ENCODE measurements around the gene ANAPC5.

DNA sequence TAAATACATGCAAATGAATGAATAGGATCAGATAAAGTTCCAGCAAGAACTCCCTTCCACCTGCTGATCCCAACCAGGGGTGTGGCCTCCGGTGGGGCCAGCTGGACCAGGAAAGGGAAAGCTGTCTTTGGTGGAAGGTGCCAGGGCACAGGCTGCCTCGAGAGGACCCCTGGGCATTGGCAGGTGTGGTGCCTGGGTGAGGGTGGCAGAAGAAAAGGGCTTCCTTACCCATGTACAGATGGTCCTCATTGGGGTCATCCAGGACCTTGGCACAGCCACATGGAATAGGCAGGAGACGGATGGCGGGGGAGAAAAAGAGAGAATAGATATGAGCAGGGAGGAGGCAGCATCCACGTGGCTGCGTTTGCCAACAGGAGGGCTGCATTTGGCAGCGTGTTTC is 92.1 kb downstream of the ANAPC5 start:
- TF ChIP-seq, protein P1, sequence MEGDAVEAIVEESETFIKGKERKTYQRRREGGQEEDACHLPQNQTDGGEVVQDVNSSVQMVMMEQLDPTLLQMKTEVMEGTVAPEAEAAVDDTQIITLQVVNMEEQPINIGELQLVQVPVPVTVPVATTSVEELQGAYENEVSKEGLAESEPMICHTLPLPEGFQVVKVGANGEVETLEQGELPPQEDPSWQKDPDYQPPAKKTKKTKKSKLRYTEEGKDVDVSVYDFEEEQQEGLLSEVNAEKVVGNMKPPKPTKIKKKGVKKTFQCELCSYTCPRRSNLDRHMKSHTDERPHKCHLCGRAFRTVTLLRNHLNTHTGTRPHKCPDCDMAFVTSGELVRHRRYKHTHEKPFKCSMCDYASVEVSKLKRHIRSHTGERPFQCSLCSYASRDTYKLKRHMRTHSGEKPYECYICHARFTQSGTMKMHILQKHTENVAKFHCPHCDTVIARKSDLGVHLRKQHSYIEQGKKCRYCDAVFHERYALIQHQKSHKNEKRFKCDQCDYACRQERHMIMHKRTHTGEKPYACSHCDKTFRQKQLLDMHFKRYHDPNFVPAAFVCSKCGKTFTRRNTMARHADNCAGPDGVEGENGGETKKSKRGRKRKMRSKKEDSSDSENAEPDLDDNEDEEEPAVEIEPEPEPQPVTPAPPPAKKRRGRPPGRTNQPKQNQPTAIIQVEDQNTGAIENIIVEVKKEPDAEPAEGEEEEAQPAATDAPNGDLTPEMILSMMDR (IDR thresholded peaks at IDR 0.05 in 4 of 5, conservative IDR thresholded peaks at IDR 0.05 in 1 of 5), result no peak
- no peak for TF ChIP-seq POLR2A (IDR thresholded peaks at IDR 0.05)
